Measurements from ENCODE around the gene EFCAB6. TPM values are rescaled to one million over a fixed set of nuclear protein-coding genes. Genes with fewer than 3 reads are reported as not detected.

Gene EFCAB6
- total RNA-seq, 1 donor from 2014 or later: 3.6 TPM

DNA sequence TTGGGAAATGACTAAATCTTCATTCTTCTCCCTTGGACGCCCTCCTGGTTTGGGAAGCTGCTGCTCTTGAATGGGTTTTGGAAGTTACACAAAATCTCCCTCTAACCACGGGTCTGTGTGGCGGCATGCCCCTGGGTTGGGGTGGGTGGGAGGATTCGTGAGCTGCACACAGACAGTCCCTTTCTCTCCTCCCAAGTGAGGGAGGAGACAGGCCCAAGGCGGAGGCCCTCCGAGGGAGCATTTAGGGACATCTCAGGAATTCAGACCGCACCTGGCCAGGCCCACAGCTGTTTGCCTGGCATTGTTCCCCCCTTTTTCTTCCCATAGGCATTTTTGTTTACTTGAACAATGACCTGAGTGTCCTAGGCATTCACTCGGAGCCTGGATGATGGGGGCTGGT is 306.2 kb downstream of the EFCAB6 start:
- TF ChIP-seq, protein P1, sequence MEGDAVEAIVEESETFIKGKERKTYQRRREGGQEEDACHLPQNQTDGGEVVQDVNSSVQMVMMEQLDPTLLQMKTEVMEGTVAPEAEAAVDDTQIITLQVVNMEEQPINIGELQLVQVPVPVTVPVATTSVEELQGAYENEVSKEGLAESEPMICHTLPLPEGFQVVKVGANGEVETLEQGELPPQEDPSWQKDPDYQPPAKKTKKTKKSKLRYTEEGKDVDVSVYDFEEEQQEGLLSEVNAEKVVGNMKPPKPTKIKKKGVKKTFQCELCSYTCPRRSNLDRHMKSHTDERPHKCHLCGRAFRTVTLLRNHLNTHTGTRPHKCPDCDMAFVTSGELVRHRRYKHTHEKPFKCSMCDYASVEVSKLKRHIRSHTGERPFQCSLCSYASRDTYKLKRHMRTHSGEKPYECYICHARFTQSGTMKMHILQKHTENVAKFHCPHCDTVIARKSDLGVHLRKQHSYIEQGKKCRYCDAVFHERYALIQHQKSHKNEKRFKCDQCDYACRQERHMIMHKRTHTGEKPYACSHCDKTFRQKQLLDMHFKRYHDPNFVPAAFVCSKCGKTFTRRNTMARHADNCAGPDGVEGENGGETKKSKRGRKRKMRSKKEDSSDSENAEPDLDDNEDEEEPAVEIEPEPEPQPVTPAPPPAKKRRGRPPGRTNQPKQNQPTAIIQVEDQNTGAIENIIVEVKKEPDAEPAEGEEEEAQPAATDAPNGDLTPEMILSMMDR (IDR thresholded peaks at IDR 0.05): no peak
- ATAC-seq (no peak), DNase-seq (no peak)
- intact Hi-C loops (cut with DNase I): no loop called here
- Histone ChIP-seq H3K27ac (no peak overlapping the region), H3K36me3 (no peaks in the 10 kb centered on the region), H3K27me3 (no peaks in the 10 kb centered on the region), H3K4me1 (no peaks in the 10 kb centered on the region), H3K9me3 (no peaks in the 10 kb centered on the region), H3K4me3 (no peak overlapping the region)

DNA sequence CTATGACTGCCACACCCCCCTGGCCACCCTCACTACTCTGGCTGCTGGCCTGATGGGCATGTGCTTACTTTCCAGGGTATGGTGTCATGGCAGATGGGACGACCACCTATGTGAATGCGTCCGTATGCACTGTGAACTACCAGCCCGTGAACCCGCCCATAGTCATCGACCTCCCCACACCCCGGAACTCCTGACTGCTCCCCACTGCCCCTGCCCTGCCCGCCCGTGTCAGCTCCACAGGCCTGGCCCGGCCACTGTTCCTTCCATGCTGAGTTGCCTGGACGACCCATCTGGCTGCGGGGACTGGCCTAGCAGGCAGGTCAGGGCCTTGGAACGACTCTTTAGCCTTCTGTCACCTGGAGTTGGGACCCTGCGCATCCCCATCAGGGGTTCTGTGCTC is 306.7 kb downstream of the EFCAB6 start:
- Histone ChIP-seq H3K36me3 (no peaks in the 10 kb centered on the region), H3K27ac (no peak overlapping the region), H3K9me3 (no peaks in the 10 kb centered on the region), H3K4me3 (no peak overlapping the region), H3K27me3 (no peaks in the 10 kb centered on the region), H3K4me1 (no peaks in the 10 kb centered on the region)
- ATAC-seq (no peak), DNase-seq (no peak)
- intact Hi-C loops (cut with DNase I): no loop called here
- TF ChIP-seq, protein P1 (IDR thresholded peaks at IDR 0.05): no peak

DNA sequence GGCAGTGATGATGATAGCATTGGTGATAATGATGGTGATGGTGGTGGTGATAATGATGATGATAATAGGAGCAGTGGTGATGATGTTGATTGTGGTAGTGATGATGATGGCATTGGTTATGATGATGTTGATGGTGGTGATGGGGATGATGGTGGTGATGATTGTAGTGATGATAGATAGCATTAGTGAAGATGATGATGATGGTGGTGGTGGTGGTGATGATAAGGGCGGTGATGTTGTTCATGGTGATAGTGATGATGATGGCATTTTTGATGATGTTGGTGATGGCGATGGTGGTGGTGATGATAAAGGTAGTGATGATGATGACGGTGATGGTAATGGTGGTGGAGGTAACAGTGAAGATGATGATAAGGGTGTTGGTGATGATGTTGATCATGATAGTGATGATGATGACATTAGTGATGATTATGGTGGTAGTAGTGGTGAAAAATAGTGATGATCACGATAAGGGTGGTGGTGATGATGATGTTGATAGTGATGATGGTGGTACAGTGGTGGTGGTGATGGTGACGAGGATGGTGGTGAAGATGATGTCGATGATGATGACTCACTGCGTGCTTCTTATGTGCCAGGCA is 307.3 kb downstream of the EFCAB6 start:
- Histone ChIP-seq H3K4me3 (no peak overlapping the region), H3K4me1 (no peaks in the 10 kb centered on the region), H3K27ac (no peak overlapping the region), H3K27me3 (no peaks in the 10 kb centered on the region), H3K36me3 (no peaks in the 10 kb centered on the region), H3K9me3 (no peaks in the 10 kb centered on the region)
- intact Hi-C loops (cut with DNase I): no loop called here
- ATAC-seq (no peak), DNase-seq (no peak)
- TF ChIP-seq, protein P1 (IDR thresholded peaks at IDR 0.05): no peak

DNA sequence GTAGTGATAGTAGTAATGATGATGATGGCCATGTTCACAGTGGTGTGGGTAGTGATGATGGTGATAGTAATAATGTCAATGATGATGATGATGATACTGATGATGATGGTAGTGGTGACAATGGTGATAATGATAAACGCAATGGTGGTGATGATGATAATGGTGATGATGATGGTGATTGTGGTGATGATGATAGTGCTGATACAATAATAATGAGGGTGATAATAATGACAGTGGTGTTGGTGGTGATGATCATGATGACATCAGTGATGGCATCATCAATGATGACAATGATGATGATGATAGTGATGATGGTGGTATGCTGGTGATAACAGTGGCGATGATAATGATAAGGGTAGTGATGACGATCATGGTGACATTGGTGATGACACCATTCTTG is 308.0 kb downstream of the EFCAB6 start:
- Histone ChIP-seq H3K4me3 (no peak overlapping the region), H3K36me3 (no peaks in the 10 kb centered on the region), H3K9me3 (no peaks in the 10 kb centered on the region), H3K4me1 (no peaks in the 10 kb centered on the region), H3K27ac (no peak overlapping the region), H3K27me3 (no peaks in the 10 kb centered on the region)
- no peak for ATAC-seq
- TF ChIP-seq, protein P1 (IDR thresholded peaks at IDR 0.05): no peak
- intact Hi-C loops (cut with DNase I): no loop called here
- DNase-seq: no peak

DNA sequence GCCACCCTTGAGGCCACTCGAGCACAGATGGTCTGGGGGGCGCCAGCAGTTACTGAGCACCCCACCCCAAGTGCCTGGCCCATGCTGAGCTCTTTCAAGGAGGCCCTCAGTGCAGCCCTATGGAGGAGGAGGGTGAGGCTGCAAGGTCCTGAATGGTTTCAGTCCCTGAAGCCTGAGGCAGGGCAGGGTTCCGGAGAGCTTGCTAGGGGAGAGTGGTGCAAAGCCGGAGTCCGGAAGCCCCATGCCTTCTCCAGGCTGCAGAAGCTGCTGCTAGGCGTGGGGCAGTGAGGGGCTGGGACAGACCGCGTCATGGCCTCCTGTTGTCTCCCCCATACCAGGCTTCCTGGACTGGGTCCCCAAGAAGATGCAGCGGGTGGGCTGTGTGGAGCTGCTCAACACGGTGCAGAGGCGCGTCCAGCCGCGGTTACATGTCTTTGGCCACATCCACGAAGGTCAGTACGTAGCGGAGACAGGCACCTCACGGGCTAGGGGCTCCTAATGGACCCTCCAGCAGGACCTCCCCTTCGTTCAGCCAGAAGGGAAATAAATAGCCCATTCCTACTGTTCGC is 309.7 kb downstream of the EFCAB6 start:
- Histone ChIP-seq H3K27me3 (no peaks in the 10 kb centered on the region), H3K9me3 (no peaks in the 10 kb centered on the region), H3K36me3 (no peaks in the 10 kb centered on the region), H3K4me1 (no peaks in the 10 kb centered on the region), H3K4me3 (no peak overlapping the region), H3K27ac (no peak overlapping the region)
- intact Hi-C loops (cut with DNase I): no loop called here
- DNase-seq (no peak), ATAC-seq (no peak)
- TF ChIP-seq, protein P1 (IDR thresholded peaks at IDR 0.05): no peak

DNA sequence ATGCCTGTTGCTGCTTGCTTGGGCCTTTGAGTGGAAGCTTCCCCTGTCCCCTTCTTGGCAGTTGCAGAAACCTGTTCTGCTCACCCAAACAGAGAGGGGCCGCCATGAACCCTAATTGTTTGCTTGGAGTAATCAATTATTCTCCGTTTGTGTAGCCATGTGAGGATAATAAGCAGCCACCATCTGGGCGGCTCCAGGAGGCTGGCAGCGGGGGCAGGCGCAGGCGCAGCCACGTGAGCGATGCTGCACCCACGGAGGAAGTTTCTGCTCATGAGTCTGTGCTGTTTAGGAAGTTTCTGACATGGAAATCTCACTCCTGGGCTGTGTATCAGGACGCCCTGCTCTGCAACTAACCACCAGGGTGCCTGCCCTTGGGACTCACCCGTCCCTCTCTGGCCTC is 310.2 kb downstream of the EFCAB6 start:
- no peaks in the 10 kb centered on the region for H3K4me1 ChIP-seq
- no peak overlapping the region for H3K27ac ChIP-seq
- TF ChIP-seq, protein P1 (IDR thresholded peaks at IDR 0.05): no peak
- no peaks in the 10 kb centered on the region for H3K36me3 ChIP-seq
- ATAC-seq (no peak), DNase-seq (no peak)
- no peaks in the 10 kb centered on the region for H3K27me3 ChIP-seq
- no peak overlapping the region for H3K4me3 ChIP-seq
- intact Hi-C loops (cut with DNase I): no loop called here
- no peaks in the 10 kb centered on the region for H3K9me3 ChIP-seq

All from upper lobe of right lung (tissue), 1 donor.